ENCODE data around the gene MS4A1.

The MS4A1 gene

GRCh38 chr11:60457576-60457975, 1.9 kb downstream of the MS4A1 start:
- H3K4me1 ChIP-seq (ENCODE audit: control insufficient read depth, insufficient read depth, low read length): no peaks in the 10 kb centered on the region
- no peak overlapping the region for H3K4me3 ChIP-seq (ENCODE audit: low read depth, low read length)
- no peaks in the 10 kb centered on the region for H3K36me3 ChIP-seq (ENCODE audit: control insufficient read depth, insufficient read depth, low read length)
- H3K9ac ChIP-seq (ENCODE audit: low read length): no peak overlapping the region
- no peaks in the 10 kb centered on the region for H3K27me3 ChIP-seq (ENCODE audit: control insufficient read depth, insufficient read depth, low read length)
- H3K27ac ChIP-seq (ENCODE audit: low read depth, low read length): no peak overlapping the region
- H3K9me3 ChIP-seq (ENCODE audit: control insufficient read depth, insufficient read depth, low read depth, low read length): no peaks in the 10 kb centered on the region

GRCh38 chr11:60459345-60459744, 3.7 kb downstream of the MS4A1 start:
- Histone ChIP-seq H3K4me3 (ENCODE audit: low read depth, low read length) (no peak overlapping the region), H3K27ac (ENCODE audit: low read depth, low read length) (no peak overlapping the region), H3K4me1 (ENCODE audit: control insufficient read depth, insufficient read depth, low read length) (no peaks in the 10 kb centered on the region), H3K27me3 (ENCODE audit: control insufficient read depth, insufficient read depth, low read length) (no peaks in the 10 kb centered on the region), H3K9me3 (ENCODE audit: control insufficient read depth, insufficient read depth, low read depth, low read length) (no peaks in the 10 kb centered on the region), H3K9ac (ENCODE audit: low read length) (no peak overlapping the region), H3K36me3 (ENCODE audit: control insufficient read depth, insufficient read depth, low read length) (no peaks in the 10 kb centered on the region)

- Histone ChIP-seq H3K4me1 (ENCODE audit: control insufficient read depth, insufficient read depth, low read length) (no peaks in the 10 kb centered on the region), H3K9me3 (ENCODE audit: control insufficient read depth, insufficient read depth, low read depth, low read length) (no peaks in the 10 kb centered on the region), H3K27ac (ENCODE audit: low read depth, low read length) (no peak overlapping the region), H3K27me3 (ENCODE audit: control insufficient read depth, insufficient read depth, low read length) (no peaks in the 10 kb centered on the region), H3K4me3 (ENCODE audit: low read depth, low read length) (no peak overlapping the region), H3K9ac (ENCODE audit: low read length) (no peak overlapping the region), H3K36me3 (ENCODE audit: control insufficient read depth, insufficient read depth, low read length) (no peaks in the 10 kb centered on the region)
These were observed 13.2 kb downstream of the MS4A1 start for GRCh38 chr11:60468829-60469228.

- Histone ChIP-seq H3K9ac (ENCODE audit: low read length) (no peak overlapping the region), H3K27me3 (ENCODE audit: control insufficient read depth, insufficient read depth, low read length) (no peaks in the 10 kb centered on the region), H3K9me3 (ENCODE audit: control insufficient read depth, insufficient read depth, low read depth, low read length) (no peaks in the 10 kb centered on the region), H3K4me1 (ENCODE audit: control insufficient read depth, insufficient read depth, low read length) (no peaks in the 10 kb centered on the region), H3K36me3 (ENCODE audit: control insufficient read depth, insufficient read depth, low read length) (no peaks in the 10 kb centered on the region), H3K4me3 (ENCODE audit: low read depth, low read length) (no peak overlapping the region), H3K27ac (ENCODE audit: low read depth, low read length) (no peak overlapping the region)
These were observed 14.1 kb downstream of the MS4A1 start for GRCh38 chr11:60469723-60470122.

- H3K27ac ChIP-seq (ENCODE audit: low read depth, low read length): no peak overlapping the region
- H3K4me1 ChIP-seq (ENCODE audit: control insufficient read depth, insufficient read depth, low read length): no peaks in the 10 kb centered on the region
- H3K36me3 ChIP-seq (ENCODE audit: control insufficient read depth, insufficient read depth, low read length): no peaks in the 10 kb centered on the region
- no peaks in the 10 kb centered on the region for H3K27me3 ChIP-seq (ENCODE audit: control insufficient read depth, insufficient read depth, low read length)
- H3K4me3 ChIP-seq (ENCODE audit: low read depth, low read length): no peak overlapping the region
- H3K9ac ChIP-seq (ENCODE audit: low read length): no peak overlapping the region
- H3K9me3 ChIP-seq (ENCODE audit: control insufficient read depth, insufficient read depth, low read depth, low read length): no peaks in the 10 kb centered on the region
These were observed 21.4 kb downstream of the MS4A1 start for GRCh38 chr11:60477035-60477445.

- H3K36me3 ChIP-seq (ENCODE audit: control insufficient read depth, insufficient read depth, low read length): no peaks in the 10 kb centered on the region
- H3K4me3 ChIP-seq (ENCODE audit: low read depth, low read length): no peak overlapping the region
- no peak overlapping the region for H3K9ac ChIP-seq (ENCODE audit: low read length)
- H3K9me3 ChIP-seq (ENCODE audit: control insufficient read depth, insufficient read depth, low read depth, low read length): no peaks in the 10 kb centered on the region
- H3K27me3 ChIP-seq (ENCODE audit: control insufficient read depth, insufficient read depth, low read length): no peaks in the 10 kb centered on the region
- H3K27ac ChIP-seq (ENCODE audit: low read depth, low read length): no peak overlapping the region
- H3K4me1 ChIP-seq (ENCODE audit: control insufficient read depth, insufficient read depth, low read length): no peaks in the 10 kb centered on the region
These were observed 26.7 kb downstream of the MS4A1 start for GRCh38 chr11:60482361-60482760.

GRCh38 chr11:60485987-60486386, 30.3 kb downstream of the MS4A1 start:
- Histone ChIP-seq H3K27ac (ENCODE audit: low read depth, low read length) (no peak overlapping the region), H3K27me3 (ENCODE audit: control insufficient read depth, insufficient read depth, low read length) (no peaks in the 10 kb centered on the region), H3K36me3 (ENCODE audit: control insufficient read depth, insufficient read depth, low read length) (no peaks in the 10 kb centered on the region), H3K9me3 (ENCODE audit: control insufficient read depth, insufficient read depth, low read depth, low read length) (no peaks in the 10 kb centered on the region; the same call in 1 of the 2 replicates), H3K4me1 (ENCODE audit: control insufficient read depth, insufficient read depth, low read length) (no peaks in the 10 kb centered on the region), H3K4me3 (ENCODE audit: low read depth, low read length) (no peak overlapping the region), H3K9ac (ENCODE audit: low read length) (no peak overlapping the region)

GRCh38 chr11:60492488-60493009, 36.9 kb downstream of the MS4A1 start, which contains the start of gene MS4A12:
MS4A12 (plus strand) TSS chr11:60492778; CDS start chr11:60497319, 4,541 bp downstream.
- Histone ChIP-seq H3K27me3 (ENCODE audit: control insufficient read depth, insufficient read depth, low read length) (no peaks in the 10 kb centered on the region), H3K27ac (ENCODE audit: low read depth, low read length) (no peak within 1 kb of the TSS), H3K4me1 (ENCODE audit: control insufficient read depth, insufficient read depth, low read length) (0 out of 2 replicates have a peak, but pooled peaks cover under 1% of the 10 kb centered on the region), H3K9ac (ENCODE audit: low read length) (no peak within 1 kb of the TSS), H3K4me3 (ENCODE audit: low read depth, low read length) (no peak within 1 kb of the TSS), H3K36me3 (ENCODE audit: control insufficient read depth, insufficient read depth, low read length) (no peaks in the 10 kb centered on the region), H3K9me3 (ENCODE audit: control insufficient read depth, insufficient read depth, low read depth, low read length) (no peaks in the 10 kb centered on the region; the same call in 1 of the 2 replicates)

- H3K27ac ChIP-seq (ENCODE audit: low read depth, low read length): no peak overlapping the region
- no peaks in the 10 kb centered on the region for H3K27me3 ChIP-seq (ENCODE audit: control insufficient read depth, insufficient read depth, low read length)
- H3K9me3 ChIP-seq (ENCODE audit: control insufficient read depth, insufficient read depth, low read depth, low read length): no peaks in the 10 kb centered on the region; the same call in 1 of the 2 replicates
- no peaks in the 10 kb centered on the region for H3K36me3 ChIP-seq (ENCODE audit: control insufficient read depth, insufficient read depth, low read length)
- no peak overlapping the region for H3K9ac ChIP-seq (ENCODE audit: low read length)
- H3K4me1 ChIP-seq (ENCODE audit: control insufficient read depth, insufficient read depth, low read length): peaks cover 10% of the 10 kb centered on the region
- no peak overlapping the region for H3K4me3 ChIP-seq (ENCODE audit: low read depth, low read length)
These were observed 37.8 kb downstream of the MS4A1 start for GRCh38 chr11:60493454-60493853.

- Histone ChIP-seq H3K9ac (ENCODE audit: low read length) (no peak overlapping the region), H3K27ac (ENCODE audit: low read depth, low read length) (no peak overlapping the region), H3K9me3 (ENCODE audit: control insufficient read depth, insufficient read depth, low read depth, low read length) (no peaks in the 10 kb centered on the region), H3K4me3 (ENCODE audit: low read depth, low read length) (no peak overlapping the region), H3K27me3 (ENCODE audit: control insufficient read depth, insufficient read depth, low read length) (no peaks in the 10 kb centered on the region), H3K4me1 (ENCODE audit: control insufficient read depth, insufficient read depth, low read length) (peaks cover 22% of the 10 kb centered on the region), H3K36me3 (ENCODE audit: control insufficient read depth, insufficient read depth, low read length) (no peaks in the 10 kb centered on the region)
These were observed 42.8 kb downstream of the MS4A1 start for GRCh38 chr11:60498399-60498798.

GRCh38 chr11:60498853-60499252, 43.2 kb downstream of the MS4A1 start:
- no peaks in the 10 kb centered on the region for H3K27me3 ChIP-seq (ENCODE audit: control insufficient read depth, insufficient read depth, low read length)
- H3K27ac ChIP-seq (ENCODE audit: low read depth, low read length): no peak overlapping the region
- no peak overlapping the region for H3K9ac ChIP-seq (ENCODE audit: low read length)
- H3K4me3 ChIP-seq (ENCODE audit: low read depth, low read length): no peak overlapping the region
- peaks cover 22% of the 10 kb centered on the region for H3K4me1 ChIP-seq (ENCODE audit: control insufficient read depth, insufficient read depth, low read length)
- no peaks in the 10 kb centered on the region for H3K36me3 ChIP-seq (ENCODE audit: control insufficient read depth, insufficient read depth, low read length)
- H3K9me3 ChIP-seq (ENCODE audit: control insufficient read depth, insufficient read depth, low read depth, low read length): no peaks in the 10 kb centered on the region

All from HUES6 (cell line).